MM.1S (cell line): Measurements from ENCODE around the gene ADCK2.

Source experiments
- CTCF ChIP-seq: fragments of 300-600 bp; sonication (generic); IDR thresholded peaks from 2 replicates; pipeline ENCODE4 v1.5.1; 2016; ENCODE audit warnings: antibody characterized with exemption, low read length, mixed read lengths
- EZH2 ChIP-seq: fragments of 300-600 bp; sonication (generic); optimal IDR thresholded peaks from 2 replicates; pipeline ENCODE3; 2017; ENCODE audit warnings: low read depth, mild to moderate bottlenecking, antibody characterized with exemption, low read length, mixed read lengths

- no peak for TF ChIP-seq CTCF
- TF ChIP-seq EZH2: no peak
Measured at GRCh38 chr7:140698477-140698876, 25.7 kb downstream of the ADCK2 start.
